ENCODE results near the gene ZNF577.

The ZNF577 gene

DNA sequence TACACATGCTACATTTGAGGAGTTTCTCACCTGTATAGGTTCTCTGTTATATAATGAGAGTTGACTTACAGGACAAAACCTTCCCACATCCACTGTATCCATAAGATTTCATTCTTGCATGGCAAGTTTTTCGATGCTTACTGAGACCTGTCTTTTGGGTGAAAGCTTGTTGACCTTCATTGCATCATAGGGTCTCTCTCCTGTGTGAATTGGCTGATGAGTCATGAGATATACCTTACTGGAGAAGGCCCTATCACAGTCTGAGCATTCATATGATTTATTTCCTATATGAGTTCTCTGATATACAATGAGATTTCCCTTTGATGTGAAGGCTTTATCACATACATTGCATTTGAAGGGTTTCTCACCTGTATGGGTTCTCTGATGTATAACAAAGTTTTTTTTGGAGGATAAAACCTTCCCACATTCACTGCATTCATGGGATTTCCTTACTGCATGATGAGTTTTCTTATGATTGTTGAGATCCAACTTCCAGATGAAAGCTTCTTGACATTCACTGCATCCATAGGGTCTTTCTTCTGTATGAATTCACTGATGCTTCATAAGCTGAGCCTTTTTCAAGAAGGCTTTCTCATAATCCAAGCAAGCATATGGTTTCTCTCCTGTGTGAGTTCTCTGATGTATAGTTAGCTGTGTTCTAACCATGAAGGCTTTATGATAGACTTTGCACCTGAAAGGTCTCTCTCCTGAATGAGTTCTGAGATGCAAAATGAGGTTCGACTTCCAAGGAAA is 25.7 kb downstream of the ZNF577 start:
- no peak for DNase-seq

GRCh38 chr19:51837145-51837544 is 50.6 kb downstream of the ZNF577 start:
- DNase-seq = no peak

DNA sequence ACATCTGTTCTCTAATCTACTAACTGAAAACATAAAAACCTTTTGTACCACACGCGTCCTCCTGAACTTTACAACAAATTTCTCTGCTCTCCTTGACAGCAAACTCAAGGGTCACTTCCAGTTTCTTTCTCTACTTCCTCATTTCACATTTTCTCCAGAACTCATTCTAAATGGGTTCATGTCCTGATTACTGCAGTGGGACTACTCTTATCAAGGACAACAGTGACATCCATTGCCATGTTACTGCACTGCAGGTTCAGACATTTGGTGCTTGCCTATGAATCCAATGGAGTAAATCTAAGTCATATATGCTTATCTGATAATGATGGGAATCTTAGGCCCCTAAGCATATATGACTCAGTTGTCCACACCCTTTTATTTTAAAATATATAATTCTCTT is 57.5 kb downstream of the ZNF577 start:
- no peak for DNase-seq

DNA sequence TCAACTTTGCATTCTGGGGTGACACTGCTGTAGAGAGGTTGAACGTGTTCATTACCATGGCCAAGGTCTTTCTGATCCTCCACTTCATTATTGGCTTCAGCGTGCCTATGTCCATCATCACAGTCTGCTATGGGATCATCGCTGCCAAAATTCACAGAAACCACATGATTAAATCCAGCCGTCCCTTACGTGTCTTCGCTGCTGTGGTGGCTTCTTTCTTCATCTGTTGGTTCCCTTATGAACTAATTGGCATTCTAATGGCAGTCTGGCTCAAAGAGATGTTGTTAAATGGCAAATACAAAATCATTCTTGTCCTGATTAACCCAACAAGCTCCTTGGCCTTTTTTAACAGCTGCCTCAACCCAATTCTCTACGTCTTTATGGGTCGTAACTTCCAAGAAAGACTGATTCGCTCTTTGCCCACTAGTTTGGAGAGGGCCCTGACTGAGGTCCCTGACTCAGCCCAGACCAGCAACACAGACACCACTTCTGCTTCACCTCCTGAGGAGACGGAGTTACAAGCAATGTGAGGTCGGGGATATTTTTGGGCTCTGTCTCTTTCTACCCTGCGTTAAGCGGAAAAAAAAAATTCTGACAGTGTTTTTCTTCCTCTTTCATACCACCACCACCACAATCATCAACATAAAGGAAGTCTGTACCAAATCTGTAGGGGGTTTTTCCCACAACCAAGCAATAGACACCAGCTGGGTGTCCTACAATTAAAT is 63.3 kb downstream of the ZNF577 start:
- no peak for DNase-seq

- no peak for DNase-seq
Observed at GRCh38 chr19:51822946-51823345, 64.8 kb downstream of the ZNF577 start.

GRCh38 chr19:51822325-51822724 is 65.4 kb downstream of the ZNF577 start:
- DNase-seq = no peak

DNA sequence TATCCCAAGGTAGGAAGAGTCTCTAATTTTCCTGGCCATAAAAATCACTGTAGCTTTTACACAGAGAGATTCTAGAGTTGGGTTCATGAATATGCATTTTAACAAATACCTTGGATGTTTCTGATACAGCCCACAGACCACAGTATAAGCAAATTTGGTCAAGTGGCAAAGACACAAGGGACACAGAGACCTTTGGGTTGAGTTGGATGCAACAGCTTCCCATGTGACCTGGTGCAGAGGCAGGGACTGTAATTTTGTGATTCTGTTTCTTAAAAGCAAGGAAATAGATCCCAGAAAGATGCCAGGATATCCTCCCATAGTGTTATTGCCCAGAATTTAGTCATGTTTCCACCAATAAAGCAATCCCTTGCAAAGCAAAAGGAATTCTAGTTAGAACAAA is 65.8 kb downstream of the ZNF577 start:
- no peak for DNase-seq

GRCh38 chr19:51821456-51821855 is 66.3 kb downstream of the ZNF577 start:
- DNase-seq = no peak
